ENCODE results near the gene VAV2.

The VAV2 gene

DNA sequence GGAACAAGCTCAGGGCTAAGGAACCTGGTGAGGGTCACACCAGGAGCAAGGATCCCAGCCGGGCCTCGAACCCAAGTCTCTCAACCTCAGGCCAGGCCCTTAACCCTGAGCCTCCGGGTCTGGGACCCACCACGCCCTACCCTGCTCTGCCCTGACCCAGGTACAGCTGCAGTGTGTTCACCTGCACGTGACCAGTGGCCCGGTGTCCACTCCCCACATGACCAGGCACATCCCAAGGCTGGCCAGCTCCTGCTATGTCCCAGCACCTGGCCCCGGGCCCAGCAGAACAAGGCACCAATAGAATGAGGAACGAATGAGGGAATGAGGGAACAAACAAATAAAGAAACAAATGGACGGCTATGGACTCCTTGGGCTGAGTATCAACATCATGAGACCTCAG lies 142.0 kb downstream of the VAV2 start:
- Histone ChIP-seq H3K56ac (ENCODE audit: low read length) (no peak overlapping the region), H2BK120ac (ENCODE audit: low read depth, low read length) (no peak overlapping the region), H3K4ac (ENCODE audit: low read depth, low read length) (no peak overlapping the region), H3K79me2 (ENCODE audit: control insufficient read depth, insufficient read depth, low read length) (no peaks in the 10 kb centered on the region), H2BK5ac (ENCODE audit: low read length) (no peak overlapping the region), H3K4me1 (ENCODE audit: control insufficient read depth, low read depth, low read length) (no peaks in the 10 kb centered on the region), H2AK5ac (ENCODE audit: low read length) (no peak overlapping the region), H3K23ac (ENCODE audit: low read length) (no peak overlapping the region), H2BK15ac (replicated peaks; ENCODE audit: low read depth) (no peak overlapping the region), H4K5ac (ENCODE audit: low read length) (no peak overlapping the region), H3K79me1 (ENCODE audit: low read length) (peaks cover 4% of the 10 kb centered on the region), H3K4me2 (ENCODE audit: low read length) (no peak overlapping the region), H3K27ac (ENCODE audit: low read depth, low read length) (no peak overlapping the region), H3K4me3 (ENCODE audit: low read length) (no peak overlapping the region), H3K9ac (ENCODE audit: low read length) (no peak overlapping the region), H3K36me3 (ENCODE audit: control insufficient read depth, insufficient read depth, low read length) (no peaks in the 10 kb centered on the region), H4K8ac (ENCODE audit: low read depth, low read length) (no peak overlapping the region), H3K27me3 (ENCODE audit: insufficient read depth, low read length, poor library complexity) (no peaks in the 10 kb centered on the region), H3K18ac (ENCODE audit: low read length) (no peak overlapping the region)
- WGBS (ENCODE audit: extremely low coverage, insufficient coverage, low lambda C conversion rate) = no CpG with 5 or more reads among the region's 9 CpGs
- DNase-seq = no peak

DNA sequence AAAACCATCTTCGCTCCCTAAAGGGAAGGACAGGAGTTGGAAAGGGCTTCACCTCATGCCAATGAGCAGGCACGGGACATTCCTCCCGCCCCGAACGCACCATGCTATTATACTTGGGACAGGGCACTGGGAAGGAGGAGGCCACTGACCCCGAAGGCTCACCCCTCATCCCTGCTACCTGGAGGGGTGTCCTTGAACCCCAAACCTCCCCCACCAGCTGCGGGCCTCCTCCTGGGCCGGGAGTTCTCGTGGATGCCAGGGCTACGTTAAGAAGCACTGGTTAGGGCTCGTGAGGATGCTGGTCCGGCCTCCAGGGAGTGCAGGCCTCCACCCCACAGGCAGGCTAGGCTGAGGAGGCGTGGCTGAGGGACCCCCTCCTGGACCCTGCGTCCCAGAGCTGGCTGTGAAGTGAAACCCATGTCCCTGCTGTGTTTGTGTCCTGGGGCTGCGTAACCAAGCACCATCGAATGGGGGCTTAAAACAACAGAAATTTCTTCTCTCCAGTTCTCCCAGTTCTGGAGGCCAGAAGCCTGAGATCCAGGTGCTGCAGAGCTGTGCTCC lies 142.9 kb downstream of the VAV2 start:
- no peak for DNase-seq
- no CpG with 5 or more reads among the region's 16 CpGs for WGBS (ENCODE audit: extremely low coverage, insufficient coverage, low lambda C conversion rate)

DNA sequence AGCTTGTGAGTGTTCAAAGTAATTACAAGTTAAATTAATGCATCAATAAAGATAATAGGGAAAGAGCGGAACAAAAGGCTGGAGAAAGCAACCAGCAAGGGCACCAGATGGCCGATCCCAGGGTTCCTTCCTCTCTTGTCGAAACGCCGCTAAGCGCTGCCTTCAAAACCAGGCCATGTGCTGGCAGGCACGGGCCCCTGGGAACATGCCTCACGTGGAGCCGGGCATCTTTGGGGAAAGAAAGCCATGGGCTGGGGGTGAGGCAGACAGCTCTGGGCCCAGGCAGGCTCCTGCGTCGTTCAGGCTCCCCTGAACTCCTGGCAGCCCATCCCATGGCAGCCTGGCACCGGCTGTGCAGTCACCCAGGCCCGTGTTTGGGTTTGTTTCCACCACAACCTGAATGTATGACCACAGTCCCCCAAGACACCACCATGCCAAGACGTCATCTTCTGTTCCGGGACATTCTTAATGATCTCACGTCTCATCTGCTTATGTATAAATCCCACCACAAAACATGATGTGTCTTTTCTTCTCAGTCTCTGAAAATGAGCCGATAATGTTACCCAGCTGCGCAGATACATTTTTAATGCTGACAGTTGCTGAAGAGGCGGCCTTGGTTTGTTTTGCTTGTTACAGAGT lies 143.5 kb downstream of the VAV2 start:
- no peaks in the 10 kb centered on the region for H3K4me1 ChIP-seq (ENCODE audit: control insufficient read depth, low read depth, low read length)
- H3K23ac ChIP-seq (ENCODE audit: low read length) = no peak overlapping the region
- no peaks in the 10 kb centered on the region for H3K36me3 ChIP-seq (ENCODE audit: control insufficient read depth, insufficient read depth, low read length)
- H3K18ac ChIP-seq (ENCODE audit: low read length) = no peak overlapping the region
- no peak overlapping the region for H2BK5ac ChIP-seq (ENCODE audit: low read length)
- no peak overlapping the region for H2BK120ac ChIP-seq (ENCODE audit: low read depth, low read length)
- no peak overlapping the region for H3K4me3 ChIP-seq (ENCODE audit: low read length)
- H3K9ac ChIP-seq (ENCODE audit: low read length) = no peak overlapping the region
- H2AK5ac ChIP-seq (ENCODE audit: low read length) = no peak overlapping the region
- H3K79me2 ChIP-seq (ENCODE audit: control insufficient read depth, insufficient read depth, low read length) = no peaks in the 10 kb centered on the region
- H2BK15ac ChIP-seq (replicated peaks; ENCODE audit: low read depth) = no peak overlapping the region
- H3K4me2 ChIP-seq (ENCODE audit: low read length) = no peak overlapping the region
- H3K79me1 ChIP-seq (ENCODE audit: low read length) = peaks cover 2% of the 10 kb centered on the region
- H3K4ac ChIP-seq (ENCODE audit: low read depth, low read length) = no peak overlapping the region
- no peak overlapping the region for H3K27ac ChIP-seq (ENCODE audit: low read depth, low read length)
- H4K5ac ChIP-seq (ENCODE audit: low read length) = no peak overlapping the region
- H3K56ac ChIP-seq (ENCODE audit: low read length) = no peak overlapping the region
- no peak for DNase-seq
- no peaks in the 10 kb centered on the region for H3K27me3 ChIP-seq (ENCODE audit: insufficient read depth, low read length, poor library complexity)
- no peak overlapping the region for H4K8ac ChIP-seq (ENCODE audit: low read depth, low read length)
- WGBS (ENCODE audit: extremely low coverage, insufficient coverage, low lambda C conversion rate) = no CpG with 5 or more reads among the region's 19 CpGs

More for the DNA sequence above, 142.9 kb downstream of the VAV2 start:
- Histone ChIP-seq H3K4me3 (ENCODE audit: low read length) (no peak overlapping the region), H3K4me2 (ENCODE audit: low read length) (no peak overlapping the region), H3K36me3 (ENCODE audit: control insufficient read depth, insufficient read depth, low read length) (no peaks in the 10 kb centered on the region), H3K27ac (ENCODE audit: low read depth, low read length) (no peak overlapping the region), H3K18ac (ENCODE audit: low read length) (no peak overlapping the region), H3K23ac (ENCODE audit: low read length) (no peak overlapping the region), H3K4me1 (ENCODE audit: control insufficient read depth, low read depth, low read length) (no peaks in the 10 kb centered on the region), H2BK120ac (ENCODE audit: low read depth, low read length) (no peak overlapping the region), H2AK5ac (ENCODE audit: low read length) (no peak overlapping the region), H3K9ac (ENCODE audit: low read length) (no peak overlapping the region), H2BK15ac (replicated peaks; ENCODE audit: low read depth) (no peak overlapping the region), H3K27me3 (ENCODE audit: insufficient read depth, low read length, poor library complexity) (no peaks in the 10 kb centered on the region), H2BK5ac (ENCODE audit: low read length) (no peak overlapping the region), H3K4ac (ENCODE audit: low read depth, low read length) (no peak overlapping the region), H3K56ac (ENCODE audit: low read length) (no peak overlapping the region), H3K79me2 (ENCODE audit: control insufficient read depth, insufficient read depth, low read length) (no peaks in the 10 kb centered on the region), H3K79me1 (ENCODE audit: low read length) (peaks cover 4% of the 10 kb centered on the region), H4K5ac (ENCODE audit: low read length) (no peak overlapping the region), H4K8ac (ENCODE audit: low read depth, low read length) (no peak overlapping the region)

DNA sequence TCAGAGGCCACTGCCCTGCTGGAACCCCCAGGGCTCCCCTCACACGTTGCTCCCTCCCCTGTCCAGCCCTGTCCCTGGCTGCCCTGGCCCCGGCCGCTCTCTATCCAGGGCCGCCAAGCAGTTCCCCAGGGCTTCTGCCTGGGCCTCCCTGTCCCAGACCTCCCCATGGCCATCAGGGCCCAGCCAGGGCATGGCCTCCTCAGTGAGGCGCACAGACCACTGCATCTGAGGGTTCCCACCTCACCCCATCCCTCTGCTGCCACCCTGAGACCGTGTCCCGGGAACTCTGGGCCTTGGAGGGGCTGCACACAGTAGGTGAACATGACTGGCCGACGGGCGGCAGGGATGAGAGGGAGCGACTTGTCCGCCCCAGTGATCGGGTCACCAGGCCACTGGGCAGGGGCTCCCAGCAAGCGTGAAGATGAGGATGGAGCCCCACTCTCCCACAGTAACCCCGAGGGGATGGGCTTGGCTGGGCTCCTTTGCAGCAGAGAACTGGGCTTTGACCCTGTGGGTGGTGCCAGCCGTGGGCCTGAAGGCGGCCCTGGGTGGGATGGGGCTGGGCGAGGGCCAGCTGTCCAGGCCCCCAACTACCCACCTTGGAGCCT lies 145.5 kb downstream of the VAV2 start:
- Histone ChIP-seq H2AK5ac (ENCODE audit: low read length) (no peak overlapping the region), H3K27me3 (ENCODE audit: insufficient read depth, low read length, poor library complexity) (no peaks in the 10 kb centered on the region), H3K9ac (ENCODE audit: low read length) (no peak overlapping the region), H2BK5ac (ENCODE audit: low read length) (no peak overlapping the region), H3K4me2 (ENCODE audit: low read length) (no peak overlapping the region), H3K23ac (ENCODE audit: low read length) (no peak overlapping the region), H2BK120ac (ENCODE audit: low read depth, low read length) (no peak overlapping the region), H3K4me3 (ENCODE audit: low read length) (no peak overlapping the region), H4K8ac (ENCODE audit: low read depth, low read length) (no peak overlapping the region), H3K27ac (ENCODE audit: low read depth, low read length) (no peak overlapping the region), H3K79me1 (ENCODE audit: low read length) (peaks cover 2% of the 10 kb centered on the region), H3K4ac (ENCODE audit: low read depth, low read length) (no peak overlapping the region), H3K36me3 (ENCODE audit: control insufficient read depth, insufficient read depth, low read length) (no peaks in the 10 kb centered on the region), H3K18ac (ENCODE audit: low read length) (no peak overlapping the region), H4K5ac (ENCODE audit: low read length) (no peak overlapping the region), H3K4me1 (ENCODE audit: control insufficient read depth, low read depth, low read length) (no peaks in the 10 kb centered on the region), H3K79me2 (ENCODE audit: control insufficient read depth, insufficient read depth, low read length) (no peaks in the 10 kb centered on the region), H3K56ac (ENCODE audit: low read length) (no peak overlapping the region), H2BK15ac (replicated peaks; ENCODE audit: low read depth) (no peak overlapping the region)
- DNase-seq = no peak
- no CpG with 5 or more reads among the region's 18 CpGs for WGBS (ENCODE audit: extremely low coverage, insufficient coverage, low lambda C conversion rate)

DNA sequence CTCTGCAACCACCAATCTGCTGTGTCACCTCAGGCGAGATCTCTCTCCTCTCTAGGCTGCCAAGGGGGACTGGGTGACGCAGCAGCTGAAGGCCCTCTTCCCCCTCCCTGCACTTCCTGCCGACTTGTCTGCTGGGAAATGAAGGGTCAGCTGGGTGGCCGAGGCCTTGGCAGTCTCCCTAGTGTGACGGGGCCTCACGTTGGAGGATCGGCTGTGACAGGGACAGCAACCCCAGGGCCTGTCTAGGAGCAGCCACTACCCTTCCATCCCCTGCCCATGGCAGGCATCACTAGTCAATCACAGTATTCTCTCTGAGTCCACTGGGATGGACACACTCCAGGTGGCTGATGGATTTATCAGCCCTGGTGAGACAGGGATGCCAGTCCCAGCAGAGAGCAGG lies 146.7 kb downstream of the VAV2 start:
- DNase-seq = peak; percentile 26
- H3K9ac ChIP-seq (ENCODE audit: low read length) = no peak overlapping the region
- no peaks in the 10 kb centered on the region for H3K79me2 ChIP-seq (ENCODE audit: control insufficient read depth, insufficient read depth, low read length)
- no CpG with 5 or more reads among the region's 7 CpGs for WGBS (ENCODE audit: extremely low coverage, insufficient coverage, low lambda C conversion rate)
- no peak overlapping the region for H4K5ac ChIP-seq (ENCODE audit: low read length)
- no peak overlapping the region for H3K4ac ChIP-seq (ENCODE audit: low read depth, low read length)
- H3K4me1 ChIP-seq (ENCODE audit: control insufficient read depth, low read depth, low read length) = peaks cover under 1% of the 10 kb centered on the region
- H3K4me2 ChIP-seq (ENCODE audit: low read length) = no peak overlapping the region
- no peak overlapping the region for H2AK5ac ChIP-seq (ENCODE audit: low read length)
- H3K27me3 ChIP-seq (ENCODE audit: insufficient read depth, low read length, poor library complexity) = no peaks in the 10 kb centered on the region
- H2BK120ac ChIP-seq (ENCODE audit: low read depth, low read length) = no peak overlapping the region
- H3K36me3 ChIP-seq (ENCODE audit: control insufficient read depth, insufficient read depth, low read length) = no peaks in the 10 kb centered on the region
- no peak overlapping the region for H3K27ac ChIP-seq (ENCODE audit: low read depth, low read length)
- no peak overlapping the region for H3K23ac ChIP-seq (ENCODE audit: low read length)
- no peak overlapping the region for H3K4me3 ChIP-seq (ENCODE audit: low read length)
- no peak overlapping the region for H2BK5ac ChIP-seq (ENCODE audit: low read length)
- H3K79me1 ChIP-seq (ENCODE audit: low read length) = no peaks in the 10 kb centered on the region
- H3K18ac ChIP-seq (ENCODE audit: low read length) = no peak overlapping the region
- H3K56ac ChIP-seq (ENCODE audit: low read length) = no peak overlapping the region
- no peak overlapping the region for H4K8ac ChIP-seq (ENCODE audit: low read depth, low read length)
- H2BK15ac ChIP-seq (replicated peaks; ENCODE audit: low read depth) = no peak overlapping the region

Measured in mesendoderm (in vitro differentiated cells).